Activated CD8-positive, alpha-beta T cell treated with anti-CD3 and anti-CD28 coated beads for 36 hours (primary cell): Measurements from ENCODE around the gene MDH2. TPM values are rescaled to one million over a fixed set of nuclear protein-coding genes. Genes with fewer than 3 reads are reported as not detected.
"Not testable (repeated sequence)": the region's sequence is repeated elsewhere in the genome, so short reads cannot be mapped to it uniquely, and the experiment has no call there.

ENCODE experiments used
- ATAC-seq: fragments of 200-7000 bp; cut with Tn5 transposase; one replicate; pipeline ENCODE4 v1.10.0; 2021; ENCODE audit warnings: mild to moderate bottlenecking, moderate library complexity
- CTCF ChIA-PET: fragments of 350-600 bp; sonication (Branson Sonifier 250); formaldehyde crosslinking; loops from one replicate; lab custom pipeline; 2021; ENCODE audit warnings: antibody characterized with exemption; lab: Charles Lee
- POLR2A ChIA-PET: fragments of 350-600 bp; sonication (Branson Sonifier 250); formaldehyde crosslinking; loops from one replicate; lab custom pipeline; 2021; ENCODE audit warnings: antibody characterized with exemption; lab: Charles Lee
- DNase-seq: peaks from one replicate; pipeline ENCODE4 v3.0.0-alpha.2; 2020
- H3K27ac Mint-ChIP-seq: one replicate; pipeline ENCODE4 v1.8.0; 2021; ENCODE audit warnings: mild to moderate bottlenecking, mixed read lengths
- H3K27me3 Mint-ChIP-seq: one replicate; pipeline ENCODE4 v1.8.0; 2021; ENCODE audit warnings: mixed read lengths
- H3K36me3 Mint-ChIP-seq: one replicate; pipeline ENCODE4 v1.8.0; 2021; ENCODE audit warnings: low read depth, mixed read lengths
- H3K4me1 Mint-ChIP-seq: one replicate; pipeline ENCODE4 v1.8.0; 2021; ENCODE audit warnings: low read depth, mixed read lengths
- H3K4me3 Mint-ChIP-seq: one replicate; pipeline ENCODE4 v1.8.0; 2021; ENCODE audit warnings: mild to moderate bottlenecking, moderate library complexity, mixed read lengths
- H3K9me3 Mint-ChIP-seq: one replicate; pipeline ENCODE4 v1.8.0; 2021; ENCODE audit warnings: mixed read lengths
- CTCF ChIP-seq: fragments of 200-600 bp; IDR thresholded peaks from one replicate; pipeline ENCODE4 v1.8.0; 2022; ENCODE audit warnings: antibody characterized with exemption, mild to moderate bottlenecking
- intact Hi-C: fragments of 100-400 bp; cut with micrococcal nuclease; formaldehyde crosslinking; loops from one replicate; pipeline ENCODE4 v1.10.0; 2022
- total RNA-seq, 2 experiments: library from RNA; stranded (reverse); gene quantifications; one replicate each; pipeline ENCODE4 v1.2.3, GENCODE V29; 2021

Gene MDH2
- total RNA-seq, 2 experiments from 2014 or later, result 278 to 292 TPM

GRCh38 chr7:76095908-76096307 lies 48.0 kb downstream of the MDH2 start:
- Mint-ChIP-seq H3K27ac (no peak overlapping the region), H3K27me3 (peaks cover 6% of the 10 kb centered on the region), H3K9me3 (no peaks in the 10 kb centered on the region), H3K36me3 (no peaks in the 10 kb centered on the region), H3K4me3 (no peak overlapping the region), H3K4me1 (no peaks in the 10 kb centered on the region)
- intact Hi-C loops, result no loop called here
- DNase-seq (no peak), ATAC-seq (no peak)
- POLR2A ChIA-PET, result no interaction called here
- no peak for TF ChIP-seq CTCF
- CTCF ChIA-PET, result no interaction called here

- CTCF ChIA-PET, result interaction anchor here (1.8 kb wide), 1 partner anchor 212 kb away, joined by 4 read pairs; no protein-coding TSS in a partner anchor
- H3K9me3 Mint-ChIP-seq, POLR2A ChIA-PET, H3K27ac Mint-ChIP-seq, H3K4me1 Mint-ChIP-seq, H3K36me3 Mint-ChIP-seq, H3K4me3 Mint-ChIP-seq, H3K27me3 Mint-ChIP-seq, intact Hi-C loops, DNase-seq: not testable (repeated sequence)
- peak; percentile 27 for ATAC-seq
Observed at GRCh38 chr7:76101693-76102437, 54.0 kb downstream of the MDH2 start.

- H3K36me3 Mint-ChIP-seq, H3K4me3 Mint-ChIP-seq, H3K27me3 Mint-ChIP-seq, H3K27ac Mint-ChIP-seq, H3K9me3 Mint-ChIP-seq, CTCF ChIA-PET, POLR2A ChIA-PET, intact Hi-C loops, DNase-seq, H3K4me1 Mint-ChIP-seq: not testable (repeated sequence)
- ATAC-seq, result peak; percentile 91
Observed at GRCh38 chr7:76103788-76104187, 55.9 kb downstream of the MDH2 start.

- H3K36me3 Mint-ChIP-seq, result not testable (repeated sequence)
Observed at GRCh38 chr7:76106130-76106529, 58.2 kb downstream of the MDH2 start.

GRCh38 chr7:76106893-76107292 lies 59.0 kb downstream of the MDH2 start:
- ChIA-PET CTCF (no interaction called here), POLR2A (no interaction called here)
- H3K4me3 Mint-ChIP-seq, result no peak overlapping the region
- ATAC-seq (no peak), DNase-seq (no peak)
- intact Hi-C loops, result no loop called here
- H3K27ac Mint-ChIP-seq, result no peak overlapping the region
- H3K4me1 Mint-ChIP-seq, result peaks cover 5% of the 10 kb centered on the region
- no peaks in the 10 kb centered on the region for H3K9me3 Mint-ChIP-seq
- H3K36me3 Mint-ChIP-seq, result no peaks in the 10 kb centered on the region
- H3K27me3 Mint-ChIP-seq, result no peaks in the 10 kb centered on the region
- no peak for TF ChIP-seq CTCF

More at GRCh38 chr7:76106130-76106529, 58.2 kb downstream of the MDH2 start:
- H3K27ac Mint-ChIP-seq, CTCF ChIA-PET, H3K4me3 Mint-ChIP-seq, H3K27me3 Mint-ChIP-seq, intact Hi-C loops, POLR2A ChIA-PET, H3K4me1 Mint-ChIP-seq, ATAC-seq, H3K9me3 Mint-ChIP-seq, DNase-seq: not testable (repeated sequence)

- TF ChIP-seq CTCF, result no peak
- intact Hi-C loops, result no loop called here
- no peak overlapping the region for H3K4me3 Mint-ChIP-seq
- ATAC-seq, result no peak
- no peaks in the 10 kb centered on the region for H3K27me3 Mint-ChIP-seq
- H3K27ac Mint-ChIP-seq, result no peak overlapping the region
- H3K4me1 Mint-ChIP-seq, result no peaks in the 10 kb centered on the region
- ChIA-PET CTCF (interaction anchor here (0.6 kb wide), 1 partner anchor 10 kb away, joined by 4 read pairs; no protein-coding TSS in a partner anchor), POLR2A (no interaction called here)
- H3K36me3 Mint-ChIP-seq, result no peaks in the 10 kb centered on the region
- H3K9me3 Mint-ChIP-seq, result no peaks in the 10 kb centered on the region
- DNase-seq, result no peak
Observed at GRCh38 chr7:76108540-76109233, 60.8 kb downstream of the MDH2 start.

- DNase-seq, H3K27ac Mint-ChIP-seq, H3K4me1 Mint-ChIP-seq, H3K27me3 Mint-ChIP-seq, H3K36me3 Mint-ChIP-seq, ATAC-seq, H3K4me3 Mint-ChIP-seq, intact Hi-C loops, H3K9me3 Mint-ChIP-seq, CTCF ChIA-PET: not testable (repeated sequence)
- POLR2A ChIA-PET, result interaction anchor here (0.7 kb wide), 1 partner anchor 102 kb away, joined by 3 read pairs; no protein-coding TSS in a partner anchor
Observed at GRCh38 chr7:76113042-76113630, 65.2 kb downstream of the MDH2 start.

GRCh38 chr7:76114742-76115141 lies 66.8 kb downstream of the MDH2 start:
- intact Hi-C loops, POLR2A ChIA-PET, H3K36me3 Mint-ChIP-seq, ATAC-seq, H3K27ac Mint-ChIP-seq, CTCF ChIA-PET, H3K9me3 Mint-ChIP-seq, H3K4me1 Mint-ChIP-seq, H3K4me3 Mint-ChIP-seq, H3K27me3 Mint-ChIP-seq, DNase-seq: not testable (repeated sequence)
